ENCODE results near the gene CABLES1. TPM values are rescaled to one million over a fixed set of nuclear protein-coding genes. Genes with fewer than 3 reads are reported as not detected.
"Not testable (repeated sequence)": the region's sequence is repeated elsewhere in the genome, so short reads cannot be mapped to it uniquely, and the experiment has no call there.

Gene CABLES1
- total RNA-seq, 1 experiment from 2014 or later, result 29.5 TPM

GRCh38 chr18:23239885-23240608 is 104.8 kb downstream of the CABLES1 start:
- no peaks in the 10 kb centered on the region for H3K27me3 ChIP-seq (replicated peaks; ENCODE audit: control insufficient read depth, insufficient read depth, low read length)
- peaks cover 3% of the 10 kb centered on the region for H3K36me3 ChIP-seq (ENCODE audit: control insufficient read depth, insufficient read depth, low read length)
- no peak overlapping the region for H3K4me3 ChIP-seq (ENCODE audit: low read depth, low read length)
- H3K9me3 ChIP-seq, result no peaks in the 10 kb centered on the region
- no peak overlapping the region for H3K27ac Mint-ChIP-seq (ENCODE audit: unreplicated experiment)
- H3K4me1 ChIP-seq, result peaks cover 5% of the 10 kb centered on the region; the same call in 1 of the 2 replicates
- H3K27me3 Mint-ChIP-seq (ENCODE audit: insufficient read depth, unreplicated experiment), result no peaks in the 10 kb centered on the region
- H3K36me3 Mint-ChIP-seq (ENCODE audit: insufficient read depth, unreplicated experiment), result peaks cover 32% of the 10 kb centered on the region
- no peak for TF ChIP-seq CTCF (IDR thresholded peaks at IDR 0.05; ENCODE audit: insufficient read depth in 1 of 2, low read depth in 1 of 2, low read length in 1 of 2, severe bottlenecking in 1 of 2, unreplicated experiment in 1 of 2)
- H3K9me3 Mint-ChIP-seq (ENCODE audit: unreplicated experiment), result no peaks in the 10 kb centered on the region
- no TSS peak for BruUV-seq (replicated peaks)
- no peak overlapping the region for H3K4me3 Mint-ChIP-seq (ENCODE audit: unreplicated experiment)
- intact Hi-C loops (cut with micrococcal nuclease; ENCODE audit: unreplicated experiment), result no loop called here
- ChIA-PET CTCF (no interaction called here), POLR2A (no interaction called here)
- no peak for DNase-seq
- no peaks in the 10 kb centered on the region for H3K4me1 Mint-ChIP-seq (ENCODE audit: low read depth, unreplicated experiment)

GRCh38 chr18:23240609-23240930 is 105.3 kb downstream of the CABLES1 start:
- H3K9me3 Mint-ChIP-seq (ENCODE audit: unreplicated experiment), result no peaks in the 10 kb centered on the region
- no peaks in the 10 kb centered on the region for H3K4me1 Mint-ChIP-seq (ENCODE audit: low read depth, unreplicated experiment)
- peaks cover 3% of the 10 kb centered on the region for H3K36me3 ChIP-seq (ENCODE audit: control insufficient read depth, insufficient read depth, low read length)
- H3K27me3 Mint-ChIP-seq (ENCODE audit: insufficient read depth, unreplicated experiment), result no peaks in the 10 kb centered on the region
- peaks cover 5% of the 10 kb centered on the region; the same call in 1 of the 2 replicates for H3K4me1 ChIP-seq
- no peak for DNase-seq
- POLR2A ChIA-PET, result no interaction called here
- H3K27me3 ChIP-seq (replicated peaks; ENCODE audit: control insufficient read depth, insufficient read depth, low read length), result no peaks in the 10 kb centered on the region
- H3K4me3 Mint-ChIP-seq (ENCODE audit: unreplicated experiment), result no peak overlapping the region
- intact Hi-C loops (cut with micrococcal nuclease; ENCODE audit: unreplicated experiment), result no loop called here
- CTCF ChIA-PET, result no interaction called here
- no peaks in the 10 kb centered on the region for H3K9me3 ChIP-seq
- TF ChIP-seq CTCF (IDR thresholded peaks at IDR 0.05; ENCODE audit: insufficient read depth in 1 of 2, low read depth in 1 of 2, low read length in 1 of 2, severe bottlenecking in 1 of 2, unreplicated experiment in 1 of 2), result no peak
- no TSS peak for BruUV-seq (replicated peaks)
- peaks cover 32% of the 10 kb centered on the region for H3K36me3 Mint-ChIP-seq (ENCODE audit: insufficient read depth, unreplicated experiment)
- H3K4me3 ChIP-seq (ENCODE audit: low read depth, low read length), result no peak overlapping the region
- no peak overlapping the region for H3K27ac Mint-ChIP-seq (ENCODE audit: unreplicated experiment)

DNA sequence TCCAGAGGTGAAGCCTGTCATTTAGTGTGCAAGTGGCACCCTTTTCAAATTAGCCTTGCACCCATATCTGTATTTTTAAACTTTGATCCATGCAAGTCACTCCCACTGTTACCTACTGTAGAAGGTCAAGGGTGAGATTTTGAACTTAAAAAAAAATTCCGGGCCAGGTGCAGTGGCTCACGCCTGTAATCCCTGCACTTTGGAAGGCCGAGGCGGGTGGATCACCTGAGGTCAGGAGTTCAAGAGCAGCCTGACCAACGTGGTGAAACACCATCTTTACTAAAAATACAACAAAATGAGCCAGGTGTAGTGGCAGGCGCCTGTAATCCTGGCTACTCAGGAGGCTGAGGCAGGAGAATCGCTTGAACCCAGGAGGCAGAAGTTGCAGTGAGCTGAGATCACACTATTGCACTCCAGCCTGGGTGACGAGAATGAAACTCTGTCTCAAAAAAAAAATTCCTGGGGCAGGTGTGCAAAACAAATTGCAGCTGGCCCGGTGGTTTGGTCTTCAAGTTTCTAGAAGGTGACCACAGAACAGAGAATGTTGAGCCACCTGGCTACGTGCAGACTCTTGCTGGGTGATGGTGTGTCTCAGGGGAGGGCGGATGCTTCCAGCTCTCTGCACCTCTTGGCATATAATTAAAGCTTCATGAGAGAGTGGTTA is 106.7 kb downstream of the CABLES1 start:
- H3K4me1 Mint-ChIP-seq (ENCODE audit: low read depth, unreplicated experiment); H3K9me3 Mint-ChIP-seq (ENCODE audit: unreplicated experiment): not testable (repeated sequence)
- H3K36me3 Mint-ChIP-seq (ENCODE audit: insufficient read depth, unreplicated experiment), result peaks cover 19% of the 10 kb centered on the region

More for the DNA sequence above, 106.7 kb downstream of the CABLES1 start:
- H3K36me3 ChIP-seq (ENCODE audit: control insufficient read depth, insufficient read depth, low read length); CTCF ChIA-PET; H3K9me3 ChIP-seq; H3K27me3 Mint-ChIP-seq (ENCODE audit: insufficient read depth, unreplicated experiment); POLR2A ChIA-PET; BruUV-seq (replicated peaks); H3K27ac Mint-ChIP-seq (ENCODE audit: unreplicated experiment); H3K4me3 Mint-ChIP-seq (ENCODE audit: unreplicated experiment); H3K27me3 ChIP-seq (replicated peaks; ENCODE audit: control insufficient read depth, insufficient read depth, low read length); H3K4me3 ChIP-seq (ENCODE audit: low read depth, low read length); intact Hi-C loops (cut with micrococcal nuclease; ENCODE audit: unreplicated experiment); H3K4me1 ChIP-seq; DNase-seq: not testable (repeated sequence)
